ENCODE data around the gene ARL4A. TPM values are rescaled to one million over a fixed set of nuclear protein-coding genes. Genes with fewer than 3 reads are reported as not detected.

The ARL4A gene
- total RNA-seq, 1 experiment from 2014 or later = 39.4 TPM

DNA sequence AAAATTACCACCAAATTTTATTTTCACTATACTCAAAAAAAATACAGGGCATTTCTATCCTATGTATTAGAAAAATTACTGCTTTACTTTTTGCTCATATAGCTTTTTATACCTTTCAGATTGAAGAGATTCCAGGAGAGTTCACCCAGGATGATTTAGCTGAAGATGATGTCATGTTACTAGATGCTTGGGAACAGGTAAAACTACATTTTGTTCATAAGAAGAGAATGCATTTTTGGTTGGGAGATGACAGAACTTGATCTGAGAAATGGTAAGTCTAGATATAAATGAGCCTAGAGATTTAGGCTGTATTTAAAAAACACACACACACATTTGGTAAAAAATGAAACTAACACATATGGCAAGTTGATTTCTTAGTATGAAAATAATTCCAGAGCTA lies 38.1 kb upstream of the ARL4A start:
- no peak overlapping the region for H3K4ac ChIP-seq (ENCODE audit: low read depth, low read length)
- H4K91ac ChIP-seq (ENCODE audit: insufficient read length, low read depth, low read length) = no peak overlapping the region
- H3T11ph ChIP-seq (ENCODE audit: low read length) = no peak overlapping the region
- H3K79me1 ChIP-seq (ENCODE audit: insufficient read depth, low read depth, low read length, poor library complexity, severe bottlenecking) = no peaks in the 10 kb centered on the region
- H3K14ac ChIP-seq (ENCODE audit: insufficient read depth, low read length) = no peak overlapping the region
- no peaks in the 10 kb centered on the region for H4K20me1 ChIP-seq (ENCODE audit: control insufficient read depth, insufficient read depth, insufficient read length)
- H3K27ac ChIP-seq (ENCODE audit: insufficient read length, low read depth, low read length) = no peak overlapping the region
- no peaks in the 10 kb centered on the region for H3K23me2 ChIP-seq (ENCODE audit: insufficient read length, low read depth, low read length, poor library complexity, severe bottlenecking)
- no peak overlapping the region for H3K18ac ChIP-seq (ENCODE audit: insufficient read length, low read depth, low read length)
- H3K9me3 Mint-ChIP-seq = no peaks in the 10 kb centered on the region
- TF ChIP-seq CTCF (conservative IDR thresholded peaks at IDR 0.05) = no peak
- no peak overlapping the region for H4K5ac ChIP-seq (ENCODE audit: insufficient read length, low read depth, low read length)
- H3K56ac ChIP-seq (ENCODE audit: insufficient read length, low read depth, low read length) = no peak overlapping the region
- no peaks in the 10 kb centered on the region for H3K9me3 ChIP-seq (ENCODE audit: control insufficient read depth, low read depth, low read length)
- no peak for DNase-seq
- H3K4me1 ChIP-seq (ENCODE audit: insufficient read depth, low read length) = peaks cover 5% of the 10 kb centered on the region; the same call in 1 of the 2 replicates
- H3K36me3 Mint-ChIP-seq (ENCODE audit: insufficient read depth in 1 of 3, low read depth in 3 of 3) = no peaks in the 10 kb centered on the region
- no peak overlapping the region for H3K9ac ChIP-seq (ENCODE audit: extremely low read depth, insufficient read length, low read length)
- H2BK15ac ChIP-seq (ENCODE audit: low read depth, low read length) = no peak overlapping the region
- H3K27ac Mint-ChIP-seq = no peak overlapping the region; a peak in 1 of 7 replicates
- no peak overlapping the region for H2BK120ac ChIP-seq (ENCODE audit: low read depth, low read length, poor library complexity, severe bottlenecking)
- no peak overlapping the region for H4K8ac ChIP-seq (replicated peaks; ENCODE audit: insufficient read length, low read depth, low read length)
- H2BK20ac ChIP-seq (ENCODE audit: low read depth, low read length, poor library complexity, severe bottlenecking) = no peak overlapping the region
- no peak overlapping the region for H2AK5ac ChIP-seq (ENCODE audit: insufficient read length, low read length)
- no peak overlapping the region for H3K23ac ChIP-seq (ENCODE audit: insufficient read length, low read depth, low read length)
- no peak overlapping the region for H2AFZ ChIP-seq (ENCODE audit: low read length)
- H3K79me2 ChIP-seq (ENCODE audit: insufficient read depth, low read length) = no peaks in the 10 kb centered on the region
- no peak overlapping the region for H2BK12ac ChIP-seq (ENCODE audit: insufficient read length, low read depth, low read length)
- no peak overlapping the region for H3K4me2 ChIP-seq (ENCODE audit: insufficient read depth, insufficient read length, low read length)
- no peak overlapping the region for H2BK5ac ChIP-seq (ENCODE audit: insufficient read length, low read length)
- H3K4me1 Mint-ChIP-seq = peaks cover 19 to 24% of the 10 kb centered on the region in 2 experiments
- no peaks in the 10 kb centered on the region; the same call in 1 of the 2 replicates for H3K27me3 Mint-ChIP-seq (ENCODE audit: low read depth)
- no peak overlapping the region for H3K4me3 Mint-ChIP-seq
- no peaks in the 10 kb centered on the region for H3K27me3 ChIP-seq (ENCODE audit: insufficient read depth, low read length)

Measured in H9 (cell line).